ENCODE data around the gene RYR1.
A peak's percentile ranks its signal among the peaks of the same experiment; 100 is the strongest.
"Not testable (repeated sequence)": the region's sequence is repeated elsewhere in the genome, so short reads cannot be mapped to it uniquely, and the experiment has no call there.

Gene RYR1

DNA sequence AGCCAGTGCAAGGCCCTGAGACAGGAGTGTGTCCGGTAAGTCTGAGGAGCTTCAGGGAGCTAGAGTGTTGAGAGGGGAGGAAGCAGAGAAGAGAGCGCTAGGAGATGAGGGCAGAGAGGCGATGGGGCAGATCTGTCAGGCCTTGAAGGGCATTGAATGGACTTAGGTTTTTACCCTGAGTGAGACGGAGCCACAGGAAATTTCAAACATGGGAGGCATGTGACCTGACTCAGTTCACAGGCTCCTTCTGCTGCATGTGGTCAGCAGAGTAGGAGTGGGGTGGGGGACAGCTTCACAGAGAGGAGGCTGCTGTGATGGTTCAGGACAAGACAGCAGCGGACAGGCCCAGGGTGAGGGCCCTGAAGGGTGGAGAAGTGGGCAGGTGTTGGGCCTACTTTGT is 33.1 kb upstream of the RYR1 start:
- DNase-seq, result no peak

DNA sequence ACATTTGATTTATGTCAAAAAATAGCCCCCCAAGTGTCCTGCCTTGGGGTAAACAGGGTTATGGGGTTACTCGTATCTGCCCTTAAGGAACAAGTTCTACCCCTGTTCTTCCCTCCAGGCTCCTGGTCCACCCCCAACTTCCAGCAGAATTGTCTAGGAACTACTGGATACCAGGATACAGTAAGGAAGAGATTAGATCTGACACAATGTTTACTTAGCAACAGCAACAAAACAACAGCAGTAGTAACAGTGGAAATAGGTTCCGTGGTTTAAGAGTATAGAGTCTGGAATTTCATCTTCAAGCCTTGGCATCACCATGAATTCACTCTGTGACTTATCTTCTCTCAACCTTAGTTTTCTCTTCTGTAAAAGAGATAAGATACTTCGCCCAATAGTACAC is 32.3 kb upstream of the RYR1 start:
- DNase-seq, result no peak

DNA sequence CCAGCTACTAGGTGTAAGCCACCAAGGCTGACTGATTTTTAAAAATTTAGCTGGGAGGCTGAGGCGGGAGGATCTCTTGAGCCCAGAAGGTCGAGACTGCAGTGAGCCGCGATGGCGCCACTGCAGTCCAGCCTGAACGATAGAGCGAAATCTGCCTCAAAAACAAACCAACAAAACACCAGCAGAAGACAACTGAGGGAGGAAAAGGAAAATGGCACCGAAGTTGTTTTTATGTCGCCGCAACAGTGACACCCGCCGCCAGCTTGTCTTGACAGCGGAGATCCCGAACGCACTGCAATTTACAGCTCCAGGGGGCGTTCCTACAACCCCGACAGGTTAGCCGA is 30.9 kb upstream of the RYR1 start:
- DNase-seq, result no peak

DNA sequence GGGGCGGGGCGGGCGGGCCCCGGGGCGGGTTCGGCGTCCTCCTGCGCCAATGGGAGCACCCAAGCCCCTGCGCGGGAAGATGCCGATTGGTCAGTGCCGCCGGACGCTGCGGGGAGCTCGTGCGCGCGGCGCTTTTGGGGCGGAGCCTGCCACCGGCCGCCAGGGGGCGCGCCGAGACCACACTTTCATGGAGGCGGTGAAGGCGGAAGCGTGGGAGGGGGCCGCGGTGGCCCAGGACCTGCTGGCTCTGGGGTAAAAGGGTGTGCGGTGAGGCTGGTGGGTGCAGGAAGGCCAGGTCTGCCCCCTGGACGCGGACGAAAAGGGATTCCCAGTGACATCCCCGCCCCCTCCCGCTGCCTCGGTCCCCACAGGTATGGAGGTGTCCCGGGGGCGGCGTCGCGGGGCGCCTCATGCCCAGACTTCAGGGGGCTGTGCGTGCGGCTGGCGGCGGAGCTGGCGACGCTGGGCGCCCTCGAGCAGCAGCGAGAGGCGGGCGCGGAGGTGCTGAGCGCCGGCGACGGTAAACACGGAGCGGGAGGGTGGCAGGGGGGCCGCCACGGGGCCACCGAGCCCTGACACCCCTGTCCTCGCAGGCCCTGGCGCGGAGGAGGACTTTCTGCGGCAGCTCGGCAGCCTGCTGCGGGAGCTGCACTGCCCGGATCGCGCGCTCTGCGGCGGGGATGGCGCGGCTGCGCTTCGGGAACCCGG is 30.4 kb upstream of the RYR1 start, which contains the start of gene FAM98C:
TSS of gene FAM98C (plus strand) at position 127 of the 708 bp plus-strand sequence. CDS start at position 188, 61 bp downstream.
- DNase-seq, result peak; percentile 98

DNA sequence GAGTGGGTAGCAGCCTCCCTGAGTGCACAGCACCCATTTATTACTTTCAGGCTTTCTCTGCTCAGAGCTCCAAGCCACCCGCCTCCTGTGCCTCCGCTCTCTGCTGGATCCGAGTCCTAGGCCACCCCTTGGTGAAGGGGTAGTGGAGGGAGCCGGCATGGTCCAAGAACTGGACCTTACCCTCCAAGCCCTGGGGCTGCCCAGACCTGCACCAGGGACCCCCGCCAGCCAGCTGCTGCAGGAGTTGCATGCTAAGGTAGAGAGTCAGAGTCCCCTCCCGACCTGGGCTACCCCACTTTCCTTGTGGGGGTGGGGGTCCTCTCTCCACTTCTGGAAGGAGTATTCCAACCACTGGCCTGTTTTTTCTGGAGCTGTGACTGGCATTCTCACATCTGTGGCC is 28.6 kb upstream of the RYR1 start:
- DNase-seq, result no peak

DNA sequence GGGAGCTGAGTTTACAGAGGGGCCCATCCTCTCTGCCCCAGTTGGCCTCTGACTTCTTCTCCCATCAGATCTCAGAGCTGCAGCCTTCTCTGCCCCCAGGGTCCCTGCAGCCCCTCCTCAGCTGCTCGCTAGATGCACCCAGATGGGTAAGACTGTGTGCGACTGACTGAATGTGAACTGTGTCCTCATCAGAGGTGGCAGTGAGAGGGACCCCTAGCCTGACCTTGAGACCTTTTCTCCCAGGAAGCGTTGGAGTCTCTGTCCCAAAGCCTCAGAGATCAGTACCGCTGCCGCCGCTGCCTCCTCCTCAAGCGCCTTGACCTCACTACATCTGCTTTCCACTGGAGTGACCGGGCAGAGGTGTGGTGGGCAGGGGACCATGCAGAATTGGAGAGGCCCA is 28.2 kb upstream of the RYR1 start:
- DNase-seq, result no peak

DNA sequence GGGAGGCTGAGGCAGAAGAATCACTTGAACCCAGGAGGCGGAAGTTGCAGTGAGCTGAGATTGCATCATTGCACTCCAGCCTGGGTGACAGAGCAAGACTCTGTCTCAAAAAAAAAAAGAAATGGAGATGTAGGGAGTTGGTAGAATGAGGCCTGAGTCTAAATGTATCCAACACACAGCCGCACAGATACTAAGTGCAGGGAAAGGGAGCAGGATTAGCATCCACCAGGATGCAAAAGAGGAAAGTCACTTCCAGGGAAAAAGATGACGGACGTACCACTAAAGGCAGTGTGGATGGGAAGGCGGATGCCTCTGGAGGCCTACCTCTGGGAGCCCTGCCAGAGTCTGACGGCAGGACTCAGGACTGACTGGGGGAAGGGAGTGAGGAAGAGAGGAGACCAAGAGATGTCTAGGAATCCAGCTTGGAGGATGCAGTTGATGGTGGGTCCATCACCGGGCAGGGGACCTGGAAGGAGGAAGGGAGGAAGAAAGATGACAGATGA is 23.8 kb upstream of the RYR1 start:
- no peak for DNase-seq

DNA sequence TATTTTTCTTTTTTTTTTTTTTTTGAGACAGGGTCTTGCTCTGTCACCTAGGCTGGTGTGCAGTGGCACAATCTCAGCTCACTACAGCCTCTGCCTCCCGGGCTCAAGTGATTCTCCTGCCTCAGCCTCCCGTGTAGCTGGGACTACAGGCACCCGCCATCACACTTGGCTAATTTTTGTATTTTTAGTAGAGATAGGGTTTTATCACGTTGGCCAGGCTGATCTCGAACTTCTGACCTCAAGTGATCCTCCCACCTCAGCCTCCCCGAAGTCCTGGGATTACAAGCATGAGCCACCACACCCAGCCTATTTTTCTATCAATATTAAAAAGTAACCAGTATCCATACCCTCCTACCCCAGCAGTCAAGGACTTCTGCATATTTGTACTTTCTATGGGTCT is 23.1 kb upstream of the RYR1 start:
- DNase-seq, result not testable (repeated sequence)

DNA sequence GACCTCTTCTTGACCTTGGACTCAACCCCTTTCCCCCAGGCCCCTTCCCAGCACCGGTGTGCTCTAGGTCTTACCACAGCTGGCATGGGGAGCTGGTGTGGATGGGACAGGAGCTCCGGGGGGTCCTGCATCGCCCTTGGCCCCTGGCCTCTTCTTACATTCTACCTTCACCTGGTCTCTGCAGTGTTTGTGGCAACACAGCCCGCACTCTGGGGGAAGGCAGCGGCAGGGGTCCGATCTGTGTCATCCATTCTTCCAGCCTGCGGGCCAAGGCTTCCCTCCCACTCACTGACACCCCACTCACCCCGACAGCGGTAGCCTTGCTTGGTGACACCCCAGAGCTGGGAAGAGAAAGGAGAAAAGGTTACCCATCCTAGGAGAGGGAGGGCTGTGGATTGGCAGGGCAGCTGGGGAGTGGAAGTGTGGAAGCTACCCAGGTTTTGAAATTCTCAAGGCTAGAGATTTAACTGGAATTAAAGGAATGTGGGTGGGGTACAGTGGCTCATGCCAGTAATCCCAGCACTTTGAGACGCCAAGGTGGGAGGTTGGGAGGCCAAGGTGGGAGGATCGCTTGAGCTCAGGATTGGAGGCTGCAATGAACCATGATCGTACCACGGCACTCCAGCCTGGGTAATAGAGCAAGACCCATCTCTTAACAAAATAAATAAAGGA is 22.3 kb upstream of the RYR1 start:
- DNase-seq, result no peak

DNA sequence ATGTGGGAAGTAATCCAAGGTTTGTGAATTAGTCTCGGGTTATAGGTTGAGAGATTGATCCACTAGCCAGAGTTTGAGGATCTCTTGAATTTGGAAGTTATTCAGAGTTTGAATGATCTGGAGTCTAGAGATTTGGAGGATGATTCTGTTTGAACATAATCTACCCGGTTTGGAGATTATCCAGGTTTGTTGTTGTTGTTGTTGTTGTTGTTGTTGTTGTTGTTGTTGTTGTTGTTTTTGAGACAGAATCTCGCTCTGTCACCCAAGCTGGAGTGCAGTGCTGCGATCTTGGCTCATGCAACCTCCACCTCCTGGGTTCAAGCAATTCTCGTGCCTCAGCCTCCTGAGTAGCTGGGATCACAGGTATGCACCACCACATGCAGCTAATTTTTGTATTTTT is 21.6 kb upstream of the RYR1 start:
- DNase-seq, result not testable (repeated sequence)

DNA sequence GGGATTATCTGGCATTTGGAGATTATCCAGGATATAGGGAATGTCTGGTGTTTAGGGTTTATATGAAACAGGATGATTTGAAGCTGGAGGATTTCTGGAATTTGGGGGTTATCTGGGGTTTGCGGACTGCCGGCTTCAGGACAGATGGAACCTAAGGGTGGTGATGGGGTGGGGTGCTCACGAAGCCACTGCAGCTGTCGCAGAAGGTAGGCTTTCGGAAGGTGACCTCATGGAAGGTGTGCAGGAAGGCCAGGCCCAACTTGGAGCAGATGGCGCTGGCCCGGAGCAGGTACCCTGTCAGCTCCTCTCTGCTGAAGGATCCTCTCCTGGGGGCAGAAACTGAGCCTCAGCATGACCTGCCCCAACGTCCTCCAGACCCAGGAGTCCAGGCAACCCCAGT is 21.0 kb upstream of the RYR1 start:
- DNase-seq, result no peak

DNA sequence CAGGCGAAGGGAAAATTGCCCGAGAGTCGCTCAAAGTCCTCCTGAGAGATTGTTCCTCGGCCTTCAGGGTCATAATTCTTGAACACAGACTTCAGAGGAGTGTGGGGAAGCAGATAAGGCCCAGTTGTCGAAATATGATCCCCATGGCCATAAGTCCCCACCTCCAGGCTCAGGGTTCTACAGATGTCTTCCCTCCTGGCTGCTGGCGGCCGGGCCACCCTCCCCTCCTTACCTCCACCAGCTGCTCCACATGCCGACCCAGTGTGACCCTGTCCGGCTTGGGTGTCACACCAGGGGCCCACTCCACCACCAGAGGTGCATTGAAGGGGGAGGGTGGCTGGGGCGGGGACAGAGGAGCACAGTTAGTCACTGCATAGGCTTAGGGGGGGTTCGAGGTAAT is 20.5 kb upstream of the RYR1 start:
- DNase-seq, result no peak

DNA sequence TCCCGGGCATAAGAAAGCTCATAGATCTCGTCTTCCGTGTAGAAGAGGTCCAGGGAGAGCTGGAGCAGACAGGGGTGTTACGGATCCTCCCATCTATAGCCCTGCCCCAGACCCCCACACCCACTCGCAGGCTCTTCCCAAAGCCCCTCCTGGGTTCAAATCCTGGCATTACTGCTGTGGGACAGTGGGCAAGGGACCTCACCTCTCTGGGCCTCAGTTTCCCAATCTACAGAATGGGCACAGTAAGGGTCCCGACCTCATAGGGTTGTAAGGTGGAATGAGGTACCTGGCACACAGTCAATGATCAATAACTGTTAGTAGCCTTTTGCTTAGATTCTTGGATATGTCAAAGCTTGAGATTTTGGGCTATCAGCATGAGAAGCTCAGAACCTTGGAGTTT is 20.1 kb upstream of the RYR1 start:
- DNase-seq, result no peak

DNA sequence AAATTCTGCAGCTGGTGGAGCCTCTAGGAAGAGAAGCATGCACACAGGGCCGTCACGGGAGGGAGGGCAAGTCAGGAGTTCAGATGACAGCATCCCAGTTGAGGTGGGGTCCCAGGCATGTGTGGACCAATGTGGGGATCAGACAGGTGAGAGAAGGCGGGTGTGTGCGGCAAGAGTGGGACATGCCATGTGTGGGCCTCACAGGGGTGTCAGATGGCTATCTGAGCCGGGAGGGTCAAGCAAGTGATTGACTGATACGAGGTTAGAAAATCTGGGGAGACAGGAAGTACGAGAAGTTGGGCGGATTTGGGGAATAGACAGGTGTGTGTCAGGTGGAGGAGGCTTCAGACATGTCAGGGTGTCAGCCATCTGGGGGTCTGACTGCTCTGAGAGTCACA is 16.3 kb upstream of the RYR1 start:
- DNase-seq, result no peak

DNA sequence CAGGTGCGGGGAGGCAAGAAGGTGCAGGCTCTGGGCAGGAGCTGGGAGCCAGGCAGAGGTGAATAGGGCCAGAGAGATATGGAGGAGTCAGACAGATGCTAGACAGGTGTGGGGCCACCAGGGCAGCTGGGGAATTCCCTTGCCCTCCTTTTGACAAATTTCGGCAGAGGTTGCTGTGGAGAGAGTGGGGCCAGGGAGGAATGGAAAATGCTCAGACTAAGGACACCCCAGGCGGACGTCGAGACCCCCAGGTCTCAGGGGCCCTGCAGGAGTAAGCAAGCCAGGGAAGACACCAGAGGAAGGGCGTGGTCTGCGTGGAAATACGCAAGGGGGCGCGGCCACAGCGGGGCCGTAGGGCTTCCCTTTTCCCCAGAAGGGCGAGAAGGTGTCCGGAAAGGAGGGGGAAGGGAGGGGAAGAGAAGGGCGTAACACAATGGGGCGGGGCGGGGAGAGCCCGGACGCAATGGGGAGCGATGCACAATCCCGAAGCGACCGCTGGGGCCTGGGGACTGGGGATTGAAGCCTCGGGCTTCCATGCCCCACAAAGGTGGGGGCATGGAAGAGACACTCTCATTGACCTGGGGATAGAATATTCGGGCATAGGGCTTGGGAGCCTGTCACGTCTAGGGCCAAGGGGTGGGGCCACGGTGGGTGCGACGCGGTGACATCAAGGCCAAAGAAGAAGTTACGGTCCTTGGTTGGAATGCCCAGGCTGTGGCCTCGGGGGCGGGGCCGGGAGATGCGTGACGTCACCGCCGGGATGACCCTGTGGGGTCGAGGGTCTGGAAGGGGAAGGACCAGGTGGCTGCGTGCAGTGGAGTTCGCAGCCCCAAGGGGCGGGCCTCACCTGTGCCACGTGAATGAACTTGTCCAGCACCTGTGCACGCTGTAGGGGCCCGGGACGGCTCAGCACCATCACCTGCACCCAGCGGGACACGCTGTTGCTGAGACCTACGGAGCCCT is 15.7 kb upstream of the RYR1 start:
- no peak for DNase-seq

DNA sequence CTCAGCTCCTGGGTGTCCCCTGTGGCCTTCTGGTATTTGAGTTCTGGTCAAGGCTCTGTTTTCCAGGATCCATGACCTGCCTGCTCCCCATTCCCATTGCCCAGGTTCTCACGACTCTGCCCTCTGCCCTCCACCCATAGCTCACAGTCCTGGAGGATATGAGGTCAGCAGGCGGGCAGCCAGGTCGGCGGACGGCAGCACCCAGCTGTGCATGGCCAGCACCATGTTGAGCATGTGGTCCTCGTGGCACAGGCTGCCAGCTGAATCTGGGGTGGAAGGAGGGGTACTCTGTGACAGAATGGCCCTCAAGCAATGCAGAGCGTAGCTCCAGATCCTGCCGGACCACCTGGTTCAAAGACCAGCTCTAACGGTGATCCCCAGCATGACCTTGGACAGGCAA is 12.6 kb upstream of the RYR1 start:
- DNase-seq, result no peak

DNA sequence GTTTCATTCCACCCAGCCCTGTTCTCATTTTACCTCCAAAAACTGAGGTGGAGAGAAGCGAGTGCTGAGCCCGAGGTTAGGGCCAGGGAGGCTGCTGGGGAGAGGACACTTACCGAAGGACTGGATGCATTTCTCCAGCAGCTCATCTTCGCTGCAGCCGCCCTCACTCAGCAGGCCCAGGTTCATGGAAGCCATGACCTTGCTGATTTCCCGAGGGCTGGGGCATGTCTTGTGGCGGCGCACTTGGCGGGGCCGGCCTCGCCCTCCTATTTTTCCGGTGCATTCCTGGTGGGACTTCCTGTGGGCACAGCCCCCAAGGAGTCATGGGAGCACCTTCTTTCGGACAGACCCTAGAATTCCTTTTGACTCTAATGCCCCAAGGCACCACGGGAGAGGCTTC is 11.6 kb upstream of the RYR1 start:
- DNase-seq, result no peak

DNA sequence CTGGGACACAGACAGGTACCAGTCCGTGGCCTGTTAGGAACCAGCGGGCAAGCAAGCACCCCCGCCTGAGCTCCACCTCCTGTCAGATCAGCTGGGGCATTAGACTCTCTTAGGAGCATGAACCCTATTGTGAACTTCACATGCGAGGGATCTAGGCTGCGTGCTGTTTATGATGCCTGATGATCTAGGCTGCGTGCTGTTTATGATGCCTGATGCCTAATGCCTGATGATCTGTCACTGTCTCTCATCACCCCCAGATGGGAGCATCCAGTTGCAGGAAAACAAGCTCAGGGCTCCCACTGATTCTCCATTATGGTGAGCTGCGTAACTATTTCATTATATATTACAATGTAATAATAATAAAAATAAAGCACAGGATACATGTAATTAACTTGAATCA is 11.1 kb upstream of the RYR1 start:
- no peak for DNase-seq

DNA sequence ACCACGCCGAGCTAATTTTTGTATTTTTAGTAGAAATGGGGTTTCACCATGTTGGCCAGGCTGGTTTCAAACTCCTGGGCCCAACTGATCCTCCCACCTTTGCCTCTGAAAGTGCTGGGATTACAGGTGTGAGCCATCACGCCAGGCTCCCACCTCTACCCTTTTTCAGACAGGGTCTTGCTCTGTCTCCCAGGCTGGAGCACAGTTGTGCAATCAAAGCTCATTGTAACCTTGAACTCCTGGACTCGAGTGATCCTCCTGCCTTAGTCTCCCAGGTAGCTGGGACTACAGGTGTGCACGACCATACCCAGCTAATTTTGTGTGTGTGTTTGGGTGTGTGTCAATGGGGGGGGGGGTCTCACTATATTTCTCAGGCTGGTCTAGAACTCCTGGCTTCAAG is 9.2 kb upstream of the RYR1 start:
- DNase-seq, result no peak

DNA sequence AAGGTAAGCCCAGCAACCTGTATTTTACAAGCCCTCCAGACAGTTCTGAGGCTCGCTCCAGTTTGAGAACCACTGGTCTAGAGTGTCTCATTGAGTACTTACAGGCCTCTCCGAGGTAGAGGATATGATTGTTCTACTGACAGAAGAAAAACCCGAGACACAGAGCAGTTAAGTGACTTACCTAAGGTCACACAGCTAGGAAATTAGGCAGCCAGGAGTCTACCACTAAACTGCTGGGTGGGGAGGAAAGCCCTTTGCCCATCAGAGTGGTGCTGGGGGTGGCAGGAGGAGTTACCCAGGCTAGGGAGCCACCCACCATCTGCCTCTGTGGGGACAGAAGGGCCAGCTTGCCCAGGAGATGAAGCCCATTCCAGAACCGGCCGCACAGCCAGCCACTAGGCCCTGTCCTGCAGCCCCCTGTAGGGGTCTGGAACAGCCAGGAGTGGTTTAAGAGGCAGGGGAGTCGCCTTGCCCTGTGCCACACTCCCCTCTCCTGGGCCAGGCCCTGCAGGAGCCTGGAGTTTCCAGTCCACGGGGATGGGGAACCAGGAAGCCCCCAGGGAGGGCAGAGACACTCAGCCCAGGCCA is 8.2 kb upstream of the RYR1 start:
- no peak for DNase-seq

DNA sequence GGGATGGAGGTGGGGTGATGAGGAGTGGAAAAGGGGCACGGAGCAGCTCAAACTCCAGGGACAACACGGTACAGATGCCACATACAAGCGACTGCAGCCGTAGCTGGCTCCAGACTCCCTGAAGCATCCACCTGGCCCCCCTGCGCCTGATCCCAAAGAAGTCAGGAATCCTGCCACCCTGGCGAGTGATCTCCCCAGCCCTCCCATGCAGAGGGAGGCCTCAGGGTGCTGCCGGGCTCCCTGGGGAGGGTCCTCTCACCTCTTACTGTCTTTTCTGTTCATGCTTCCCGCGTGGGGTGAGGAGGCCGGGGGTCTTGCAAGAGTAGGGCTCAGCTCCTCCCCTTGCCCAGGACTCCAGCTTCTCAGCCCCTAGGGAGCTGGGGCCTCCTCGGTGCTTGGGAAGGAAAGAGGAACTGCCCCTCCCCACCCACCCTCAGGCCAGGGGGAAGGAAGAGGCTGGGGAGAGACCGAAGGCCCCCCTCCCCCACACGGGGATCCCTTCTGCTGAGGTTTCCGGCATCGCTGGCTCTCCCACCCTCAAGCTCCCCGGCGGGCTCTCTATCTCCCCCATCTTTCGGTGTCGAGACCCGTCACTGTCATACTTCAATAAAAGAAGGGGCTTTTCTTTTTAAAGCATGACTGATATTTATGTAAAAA is 7.6 kb upstream of the RYR1 start, which contains the start of gene RASGRP4:
TSS of gene RASGRP4 (minus strand) at position 410 of the 657 bp plus-strand sequence. CDS start at position 282, 128 bp downstream.
- DNase-seq, result no peak

DNA sequence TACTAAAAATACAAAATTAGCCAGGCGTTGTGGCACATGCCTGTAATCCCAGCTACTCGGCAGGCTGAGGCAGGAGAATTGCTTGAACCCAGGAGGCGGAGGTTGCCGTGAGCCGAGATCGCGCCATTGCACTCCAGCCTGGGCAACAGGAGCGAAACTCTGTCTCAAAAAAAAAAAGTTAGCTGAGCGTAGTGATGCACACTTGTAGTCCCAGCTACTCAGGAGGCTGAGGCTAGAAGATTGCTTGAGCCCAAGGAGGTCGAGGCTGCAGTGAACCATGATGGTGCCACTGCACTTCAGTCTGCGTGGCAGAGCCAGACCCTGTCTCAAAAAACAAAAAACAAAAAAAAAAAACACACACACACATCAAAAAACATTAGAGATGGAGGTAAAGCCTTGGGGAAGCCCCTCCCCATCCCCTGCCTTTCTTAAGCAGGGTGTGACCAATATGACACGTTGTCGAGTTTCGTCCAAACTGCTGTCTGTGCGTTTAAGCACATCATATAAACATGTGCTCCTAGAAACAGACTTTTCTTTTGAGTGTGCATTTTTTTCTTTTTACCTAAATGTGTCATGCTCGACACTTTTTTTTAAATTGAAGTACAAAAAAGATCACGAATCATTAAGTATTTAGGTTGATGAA is 6.3 kb upstream of the RYR1 start:
- not testable (repeated sequence) for DNase-seq
